HL-60 (cell line): ENCODE data around the gene STARD10.
"Not testable (repeated sequence)": the region's sequence is repeated elsewhere in the genome, so short reads cannot be mapped to it uniquely, and the experiment has no call there.

Experiments
- DNase-seq, 2 experiments: peaks; one replicate each; pipeline ENCODE4 v3.0.0-alpha.2; 2010 to 2020; ENCODE audit warnings: low read depth in 1 of 2, low spot score in 1 of 2
- H3K27ac ChIP-seq: fragments of 250-450 bp; sonication (Bioruptor Pico); replicated peaks from 2 replicates; pipeline ENCODE4 v1.5.1; 2020; ENCODE audit warnings: mild to moderate bottlenecking, moderate library complexity
- H3K27me3 ChIP-seq: fragments of 250-450 bp; sonication (Bioruptor Pico); 2 replicates; pipeline ENCODE4 v1.5.1; 2021; ENCODE audit warnings: mild to moderate bottlenecking, moderate library complexity; ENCODE audit not compliant: insufficient read depth, poor library complexity, severe bottlenecking
- H3K4me3 ChIP-seq: replicated peaks from 2 replicates; pipeline ENCODE4 v1.5.1; 2011; ENCODE audit warnings: mild to moderate bottlenecking, control low read depth, low read length; ENCODE audit not compliant: insufficient read depth
- GABPA ChIP-seq: IDR thresholded peaks from 2 replicates; pipeline ENCODE4 v1.6.1; 2012; ENCODE audit warnings: low read depth
- POLR2AphosphoS5 ChIP-seq: IDR thresholded peaks from 2 replicates; pipeline ENCODE4 v1.6.1; 2012; ENCODE audit warnings: low read depth
- REST ChIP-seq: IDR thresholded peaks from 2 replicates; pipeline ENCODE4 v1.6.1; 2012; ENCODE audit warnings: low read depth; ENCODE audit not compliant: insufficient replicate concordance
- SPI1 ChIP-seq: IDR thresholded peaks from 2 replicates; pipeline ENCODE4 v1.6.1; 2012; ENCODE audit warnings: low read depth, mild to moderate bottlenecking, borderline replicate concordance
- TF ChIP-seq, protein P1 (sequence below): IDR thresholded peaks from one replicate; pipeline ENCODE4 v1.5.1; 2011; ENCODE audit warnings: low read length, control low read depth, inconsistent platforms; ENCODE audit not compliant: insufficient read depth

STARD10 gene

DNA sequence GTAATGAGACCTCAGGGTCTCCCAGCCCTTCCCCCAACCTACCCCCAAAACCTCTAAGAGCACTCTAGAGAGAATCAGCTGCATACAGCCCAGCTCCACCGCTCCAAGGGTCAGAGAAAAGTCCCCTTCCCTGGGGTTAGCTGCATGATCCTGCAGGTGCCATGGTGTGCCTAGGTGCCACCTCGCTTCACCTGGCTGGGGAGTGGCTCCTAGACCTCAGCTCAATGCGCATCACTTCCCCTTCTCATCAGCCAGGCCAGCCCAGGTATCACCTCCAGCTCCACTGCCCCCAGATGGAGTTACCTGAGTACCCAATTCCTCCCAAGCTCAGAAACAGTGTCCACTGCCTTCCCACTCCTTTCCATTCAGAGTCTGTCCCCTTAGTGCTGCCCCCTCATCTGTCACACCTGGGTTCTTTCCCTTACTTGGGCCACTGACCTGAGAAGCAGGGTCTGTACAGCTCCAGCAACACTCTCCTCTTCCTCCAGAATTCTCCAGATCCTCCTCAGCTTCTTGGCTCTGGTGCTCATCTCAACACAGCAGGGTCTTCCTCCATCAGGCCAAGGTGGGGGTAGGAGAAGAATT, 1.3 kb downstream of the STARD10 start:
- no peak for DNase-seq
- H3K4me3 ChIP-seq: no peak overlapping the region

DNA sequence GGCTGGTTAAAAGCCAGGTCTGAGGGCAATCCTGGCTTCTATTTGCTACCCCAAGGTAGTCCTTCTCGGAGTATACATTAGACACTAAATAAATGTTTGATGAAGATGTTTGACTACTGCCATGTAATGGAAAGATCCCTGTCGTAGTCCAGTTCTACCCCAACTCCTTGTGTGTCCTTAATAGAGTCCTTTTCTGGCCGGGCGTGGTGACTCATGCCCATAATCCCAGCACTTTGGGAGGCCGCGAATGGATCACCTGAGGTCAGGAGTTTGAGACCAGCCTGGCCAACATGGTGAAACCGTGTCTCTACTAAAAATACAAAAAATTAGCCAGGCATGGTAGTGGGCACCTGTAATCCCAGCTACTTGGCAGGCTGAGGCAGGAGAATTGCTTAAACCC, 2.6 kb downstream of the STARD10 start:
- H3K27me3 ChIP-seq, H3K4me3 ChIP-seq, H3K27ac ChIP-seq, DNase-seq: not testable (repeated sequence)

More for the DNA sequence above, 1.3 kb downstream of the STARD10 start:
- Histone ChIP-seq H3K27me3 (no peaks in the 10 kb centered on the region), H3K27ac (peak overlapping the region; percentile 66)
- no peak for TF ChIP-seq SPI1
- no peak for TF ChIP-seq REST
- TF ChIP-seq, protein P1, sequence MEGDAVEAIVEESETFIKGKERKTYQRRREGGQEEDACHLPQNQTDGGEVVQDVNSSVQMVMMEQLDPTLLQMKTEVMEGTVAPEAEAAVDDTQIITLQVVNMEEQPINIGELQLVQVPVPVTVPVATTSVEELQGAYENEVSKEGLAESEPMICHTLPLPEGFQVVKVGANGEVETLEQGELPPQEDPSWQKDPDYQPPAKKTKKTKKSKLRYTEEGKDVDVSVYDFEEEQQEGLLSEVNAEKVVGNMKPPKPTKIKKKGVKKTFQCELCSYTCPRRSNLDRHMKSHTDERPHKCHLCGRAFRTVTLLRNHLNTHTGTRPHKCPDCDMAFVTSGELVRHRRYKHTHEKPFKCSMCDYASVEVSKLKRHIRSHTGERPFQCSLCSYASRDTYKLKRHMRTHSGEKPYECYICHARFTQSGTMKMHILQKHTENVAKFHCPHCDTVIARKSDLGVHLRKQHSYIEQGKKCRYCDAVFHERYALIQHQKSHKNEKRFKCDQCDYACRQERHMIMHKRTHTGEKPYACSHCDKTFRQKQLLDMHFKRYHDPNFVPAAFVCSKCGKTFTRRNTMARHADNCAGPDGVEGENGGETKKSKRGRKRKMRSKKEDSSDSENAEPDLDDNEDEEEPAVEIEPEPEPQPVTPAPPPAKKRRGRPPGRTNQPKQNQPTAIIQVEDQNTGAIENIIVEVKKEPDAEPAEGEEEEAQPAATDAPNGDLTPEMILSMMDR: no peak
- no peak for TF ChIP-seq GABPA
- no peak for TF ChIP-seq POLR2AphosphoS5

GRCh38 chr11:72789493-72790131, 4.2 kb downstream of the STARD10 start:
- Histone ChIP-seq H3K4me3 (no peak overlapping the region), H3K27me3 (no peaks in the 10 kb centered on the region), H3K27ac (no peak overlapping the region)
- no peak for DNase-seq
- TF ChIP-seq, protein P1: no peak
- TF ChIP-seq SPI1 (no peak), GABPA (no peak), POLR2AphosphoS5 (no peak), REST (no peak)

- H3K4me3 ChIP-seq: no peak overlapping the region
- peak overlapping the region; percentile 78 for H3K27ac ChIP-seq
- DNase-seq: peak in 1 of 2 experiments; percentile 39
- TF ChIP-seq, protein P1: no peak
- TF ChIP-seq SPI1: no peak
- TF ChIP-seq POLR2AphosphoS5: no peak
- no peak for TF ChIP-seq REST
- TF ChIP-seq GABPA: no peak
- H3K27me3 ChIP-seq: no peaks in the 10 kb centered on the region
Observed at GRCh38 chr11:72788241-72788640, 5.6 kb downstream of the STARD10 start.
